ENCODE measurements around the gene L1CAM. TPM values are rescaled to one million over a fixed set of nuclear protein-coding genes. Genes with fewer than 3 reads are reported as not detected.

Gene L1CAM
- total and polyA plus RNA-seq, 12 donors, result 0.52 to 50.1 (median 7.2) TPM

- intact Hi-C loops (cut with DNase I), result no loop called here
- Histone ChIP-seq H3K4me1 (replicated peaks in 1 of 2) (no peaks in the 10 kb centered on the region), H3K4me3 (no peak overlapping the region), H3K27ac (no peak overlapping the region), H3K9me3 (replicated peaks in 1 of 3) (no peaks in the 10 kb centered on the region), H3K36me3 (replicated peaks in 1 of 2) (no peaks in the 10 kb centered on the region), H3K27me3 (peaks cover 14% of the 10 kb centered on the region)
- peak in 1 of 7 donors; percentile 17 for DNase-seq
- TF ChIP-seq POLR2A (IDR thresholded peaks at IDR 0.05), result no peak
- TF ChIP-seq CTCF (IDR thresholded peaks at IDR 0.05), result no peak
- WGBS, 4 donors, result 50 to 58% (median 56%) methylated on average over 2 to 10 of the region's 10 CpGs; no CpG with 5 or more reads in 1 of the 4 donors
Observed at GRCh38 chrX:153902385-153902784, 16.4 kb upstream of the L1CAM start.

- intact Hi-C loops (cut with DNase I), result no loop called here
- TF ChIP-seq CTCF (IDR thresholded peaks at IDR 0.05) (no peak), POLR2A (IDR thresholded peaks at IDR 0.05) (no peak)
- Histone ChIP-seq H3K4me3 (no peak overlapping the region), H3K9me3 (replicated peaks in 1 of 3) (no peaks in the 10 kb centered on the region), H3K36me3 (replicated peaks in 1 of 2) (no peaks in the 10 kb centered on the region), H3K27ac (no peak overlapping the region), H3K4me1 (replicated peaks in 1 of 2) (no peaks in the 10 kb centered on the region), H3K27me3 (peaks cover 12% of the 10 kb centered on the region)
- 50 to 62% (median 58%) methylated on average over 8 of the region's 8 CpGs for WGBS, 4 donors
- DNase-seq, result no peak
Observed at GRCh38 chrX:153901753-153902140, 15.8 kb upstream of the L1CAM start.

GRCh38 chrX:153900831-153901752 is 15.1 kb upstream of the L1CAM start:
- Histone ChIP-seq H3K9me3 (replicated peaks in 1 of 3) (no peaks in the 10 kb centered on the region), H3K27ac (no peak overlapping the region), H3K4me3 (no peak overlapping the region), H3K27me3 (peaks cover 8% of the 10 kb centered on the region), H3K4me1 (replicated peaks in 1 of 2) (no peaks in the 10 kb centered on the region), H3K36me3 (replicated peaks in 1 of 2) (no peaks in the 10 kb centered on the region)
- intact Hi-C loops (cut with DNase I), result no loop called here
- peak in 6 of 7 donors; percentile 19 to 70 (median 42) for DNase-seq
- 45 to 61% (median 56%) methylated on average over 16 to 26 of the region's 26 CpGs for WGBS, 4 donors
- TF ChIP-seq POLR2A (IDR thresholded peaks at IDR 0.05) (no peak), CTCF (IDR thresholded peaks at IDR 0.05) (no peak)

- intact Hi-C loops (cut with DNase I), result no loop called here
- Histone ChIP-seq H3K4me3 (no peak overlapping the region), H3K27ac (no peak overlapping the region), H3K36me3 (replicated peaks in 1 of 2) (no peaks in the 10 kb centered on the region), H3K27me3 (no peaks in the 10 kb centered on the region), H3K4me1 (replicated peaks in 1 of 2) (no peaks in the 10 kb centered on the region), H3K9me3 (replicated peaks in 1 of 3) (no peaks in the 10 kb centered on the region)
- no peak for DNase-seq
- TF ChIP-seq CTCF (IDR thresholded peaks at IDR 0.05) (no peak), POLR2A (IDR thresholded peaks at IDR 0.05) (no peak)
Observed at GRCh38 chrX:153897899-153898298, 11.9 kb upstream of the L1CAM start.

Data from adrenal gland (tissue), 12 donors.